ENCODE results near the gene TRIO.

Gene TRIO

GRCh38 chr5:14123974-14124482 lies 19.1 kb upstream of the TRIO start:
- DNase-seq: no peak

- no peak for DNase-seq
These were observed 17.9 kb upstream of the TRIO start for GRCh38 chr5:14125262-14125661.

GRCh38 chr5:14127587-14127986 lies 15.6 kb upstream of the TRIO start:
- no peak for DNase-seq

- no peak for DNase-seq
These were observed 15.1 kb upstream of the TRIO start for GRCh38 chr5:14128079-14128478.

- no peak for DNase-seq
These were observed 14.0 kb upstream of the TRIO start for GRCh38 chr5:14129123-14129522.

- no peak for DNase-seq
These were observed 11.2 kb upstream of the TRIO start for GRCh38 chr5:14131855-14132503.

- DNase-seq: no peak
These were observed 9.7 kb upstream of the TRIO start for GRCh38 chr5:14133394-14133793.

GRCh38 chr5:14134083-14134482 lies 9.1 kb upstream of the TRIO start:
- DNase-seq: no peak

- no peak for DNase-seq
These were observed 8.4 kb upstream of the TRIO start for GRCh38 chr5:14134771-14135170.

- no peak for DNase-seq
These were observed 7.5 kb upstream of the TRIO start for GRCh38 chr5:14135621-14136020.

GRCh38 chr5:14136228-14136627 lies 6.9 kb upstream of the TRIO start:
- DNase-seq: no peak

GRCh38 chr5:14138608-14139540 lies 4.3 kb upstream of the TRIO start:
- no peak for DNase-seq

GRCh38 chr5:14141764-14142163 lies 1.4 kb upstream of the TRIO start:
- no peak for DNase-seq

GRCh38 chr5:14142202-14142826 lies 828 bp upstream of the TRIO start:
- DNase-seq: no peak

- DNase-seq: no peak
These were observed 351 bp downstream of the TRIO start for GRCh38 chr5:14143546-14143840.

GRCh38 chr5:14143841-14144585 lies 871 bp downstream of the TRIO start:
- no peak for DNase-seq

- peak; percentile 42 for DNase-seq
These were observed 1.7 kb downstream of the TRIO start for GRCh38 chr5:14144586-14145434.

GRCh38 chr5:14145435-14146334 lies 2.5 kb downstream of the TRIO start:
- DNase-seq: no peak

GRCh38 chr5:14146725-14147124 lies 3.6 kb downstream of the TRIO start:
- DNase-seq: no peak

- no peak for DNase-seq
These were observed 4.1 kb downstream of the TRIO start for GRCh38 chr5:14147210-14147609.

- no peak for DNase-seq
These were observed 5.3 kb downstream of the TRIO start for GRCh38 chr5:14148483-14148882.

Measured in NCI-H187 treated with DMSO at 0.1 percent for 48 hours (cell line).